Naive B cell (primary cell): ENCODE data around the gene SERPINE2. TPM values are rescaled to one million over a fixed set of nuclear protein-coding genes. Genes with fewer than 3 reads are reported as not detected.
"Not testable (repeated sequence)": the region's sequence is repeated elsewhere in the genome, so short reads cannot be mapped to it uniquely, and the experiment has no call there.

Experiments
- ATAC-seq, 2 donors: fragments of 150-1000 bp; cut with Tn5 transposase; 2 replicates each; pipeline ENCODE4 v1.10.0; 2021; ENCODE audit warnings: low read depth in 2 of 2, mild to moderate bottlenecking in 2 of 2, moderate library complexity in 2 of 2
- DNase-seq: peaks from one replicate; pipeline ENCODE4 v3.0.0; 2022
- H3K27ac Mint-ChIP-seq, 6 donors: one replicate each; pipeline ENCODE4 v1.8.0; 2020 to 2022; ENCODE audit warnings: mild to moderate bottlenecking in 6 of 6, mixed read lengths in 6 of 6, moderate library complexity in 5 of 6, inconsistent platforms in 2 of 6
- H3K27me3 Mint-ChIP-seq, 3 donors: one replicate each; pipeline ENCODE4 v1.8.0; 2021 to 2022; ENCODE audit warnings: mixed read lengths in 3 of 3, mild to moderate bottlenecking in 1 of 3
- H3K36me3 Mint-ChIP-seq, 2 donors: one replicate each; pipeline ENCODE4 v1.8.0; 2020 to 2022; ENCODE audit warnings: mixed read lengths in 2 of 2, inconsistent platforms in 1 of 2, mild to moderate bottlenecking in 1 of 2
- H3K4me1 Mint-ChIP-seq, 3 donors: one replicate each; pipeline ENCODE4 v1.8.0; 2020 to 2022; ENCODE audit warnings: mixed read lengths in 3 of 3, inconsistent platforms in 1 of 3, mild to moderate bottlenecking in 1 of 3, moderate library complexity in 1 of 3
- H3K4me3 Mint-ChIP-seq, 8 donors: one replicate each; pipeline ENCODE4 v1.8.0; 2020 to 2022; ENCODE audit warnings: mild to moderate bottlenecking in 8 of 8, mixed read lengths in 8 of 8, moderate library complexity in 8 of 8, inconsistent platforms in 2 of 8
- H3K9me3 Mint-ChIP-seq, 7 donors: one replicate each; pipeline ENCODE4 v1.8.0; 2020 to 2022; ENCODE audit warnings: mixed read lengths in 7 of 7, mild to moderate bottlenecking in 5 of 7, inconsistent platforms in 2 of 7, moderate library complexity in 1 of 7
- polyA plus RNA-seq, 6 donors: library from polyadenylated mRNA; unstranded; fragments of 300-500 nt; fragmentation: Illumina TruSeq; gene quantifications; one replicate each; pipeline ENCODE4 v1.2.3, GENCODE V29; 2021; ENCODE audit warnings: low read depth in 6 of 6

The SERPINE2 gene
- polyA plus RNA-seq, 6 donors from 2014 or later, result 1.6 to 6.1 (median 3.4) TPM

DNA sequence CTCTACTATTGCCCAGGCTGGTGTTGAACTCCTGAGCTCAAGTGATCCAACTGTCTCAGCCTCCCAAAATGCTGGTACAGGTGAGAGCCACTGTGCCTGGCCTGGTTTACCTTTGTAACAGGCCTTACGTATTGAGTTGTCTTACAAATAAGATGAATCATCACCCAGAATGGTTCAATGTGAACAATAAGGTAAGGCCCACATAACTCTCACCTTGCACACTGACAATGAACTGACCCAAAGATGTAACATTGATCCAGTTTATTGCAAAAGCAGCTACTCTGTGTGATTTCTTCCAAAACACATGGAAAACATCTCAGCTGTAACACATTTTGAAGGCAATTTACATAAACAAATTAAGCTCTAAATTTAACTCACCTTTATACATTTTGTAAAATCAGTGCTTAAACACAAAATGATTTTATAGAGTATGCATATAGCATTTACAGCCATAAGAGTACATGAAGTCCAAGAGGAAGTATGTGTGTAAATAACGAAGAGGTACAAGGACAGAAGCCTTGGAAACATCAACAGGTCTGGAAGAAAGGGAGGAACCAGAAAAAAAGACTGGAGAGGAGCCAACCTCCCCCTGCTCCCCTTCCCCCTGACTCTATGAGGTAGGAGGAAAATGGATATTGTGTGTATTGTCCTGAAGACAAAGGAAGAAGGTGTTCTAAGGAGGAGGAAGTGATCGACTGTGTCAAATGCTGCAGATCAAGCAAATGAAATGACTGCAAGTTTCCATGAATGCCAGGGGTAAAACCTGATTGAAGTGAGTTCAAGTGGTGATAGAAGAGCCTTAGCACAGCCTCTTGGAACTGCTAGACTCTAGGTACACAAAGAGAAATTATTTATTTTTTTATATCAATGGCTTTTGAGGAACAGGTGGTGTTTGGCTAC lies 88.4 kb downstream of the SERPINE2 start:
- Mint-ChIP-seq H3K9me3 (no peaks in the 10 kb centered on the region), H3K36me3 (no peaks in the 10 kb centered on the region), H3K27me3 (no peaks in the 10 kb centered on the region), H3K27ac (peak overlapping the region in 4 of 6 donors; percentile 59 to 94 (median 82)), H3K4me1 (peaks cover 27 to 51% (median 35%) of the 10 kb centered on the region in 3 donors), H3K4me3 (peak overlapping the region in 7 of 8 donors; percentile 39 to 84 (median 56))
- DNase-seq, result no peak
- ATAC-seq, result no peak

DNA sequence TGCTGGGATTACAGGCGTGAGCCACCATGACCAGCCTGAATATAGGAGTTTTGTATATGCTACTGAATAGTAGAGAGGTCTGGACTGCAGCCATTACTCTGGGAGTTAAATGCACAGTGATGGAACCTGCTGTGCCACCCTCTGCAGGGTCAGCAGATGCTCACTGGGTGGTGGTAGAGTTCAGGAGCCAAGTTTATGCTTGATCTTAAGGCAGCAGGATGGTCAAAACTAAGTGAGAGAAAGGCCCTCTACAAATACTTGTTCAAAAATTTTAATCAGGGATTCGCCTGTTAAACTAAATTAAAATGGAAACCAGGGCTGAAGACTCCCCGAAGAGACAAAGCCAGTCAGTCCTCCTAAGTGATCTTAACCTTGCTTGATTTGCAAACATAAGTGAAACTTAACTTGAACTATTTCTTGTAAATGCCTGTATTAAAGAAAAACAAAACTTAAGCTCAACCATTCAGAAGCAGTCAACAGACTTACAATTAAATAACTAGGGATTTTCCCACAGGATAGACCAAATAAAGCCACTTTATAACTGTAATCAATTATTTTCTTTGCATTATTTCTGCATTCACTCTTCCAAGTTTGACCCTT lies 89.7 kb downstream of the SERPINE2 start:
- no peak for ATAC-seq
- H3K36me3 Mint-ChIP-seq, result no peaks in the 10 kb centered on the region

DNA sequence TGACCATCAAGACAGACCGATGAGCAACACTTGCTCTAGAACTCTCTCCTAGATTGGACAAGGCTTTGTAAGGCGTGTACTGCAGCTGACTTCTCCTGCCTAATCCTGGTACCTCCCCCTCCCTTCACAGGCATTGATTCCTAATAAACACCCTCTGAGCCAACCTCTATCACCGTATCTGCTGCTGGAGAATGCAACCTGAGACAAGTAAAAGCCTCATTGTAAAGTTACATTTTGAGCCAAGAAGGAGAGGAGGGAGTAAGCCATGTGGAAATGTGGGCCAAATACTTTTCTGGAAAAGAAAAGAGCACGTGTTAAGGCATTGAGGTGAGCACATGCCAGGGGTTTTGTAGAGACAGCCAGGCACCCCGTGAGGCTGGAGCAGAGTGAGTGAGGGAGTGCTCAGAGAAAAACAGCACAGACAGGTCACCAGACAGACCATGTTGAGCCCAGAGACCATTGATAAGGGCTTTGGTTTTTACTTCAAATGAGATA lies 91.3 kb downstream of the SERPINE2 start:
- peaks cover 48 to 70% (median 48%) of the 10 kb centered on the region in 3 donors for H3K4me1 Mint-ChIP-seq
- H3K4me3 Mint-ChIP-seq, result peak overlapping the region in 2 of 8 donors; percentile 15 to 95
- no peaks in the 10 kb centered on the region for H3K27me3 Mint-ChIP-seq
- no peaks in the 10 kb centered on the region for H3K36me3 Mint-ChIP-seq
- no peak overlapping the region for H3K27ac Mint-ChIP-seq
- DNase-seq, result no peak
- ATAC-seq, result no peak
- H3K9me3 Mint-ChIP-seq, result no peaks in the 10 kb centered on the region

More for the DNA sequence above, 89.7 kb downstream of the SERPINE2 start:
- Mint-ChIP-seq H3K4me3 (peak overlapping the region in 2 of 8 donors; percentile 19 to 62), H3K27ac (peak overlapping the region in 2 of 6 donors; percentile 44 to 90), H3K4me1 (peaks cover 33 to 56% (median 39%) of the 10 kb centered on the region in 3 donors), H3K9me3 (no peaks in the 10 kb centered on the region), H3K27me3 (no peaks in the 10 kb centered on the region)
- no peak for DNase-seq

DNA sequence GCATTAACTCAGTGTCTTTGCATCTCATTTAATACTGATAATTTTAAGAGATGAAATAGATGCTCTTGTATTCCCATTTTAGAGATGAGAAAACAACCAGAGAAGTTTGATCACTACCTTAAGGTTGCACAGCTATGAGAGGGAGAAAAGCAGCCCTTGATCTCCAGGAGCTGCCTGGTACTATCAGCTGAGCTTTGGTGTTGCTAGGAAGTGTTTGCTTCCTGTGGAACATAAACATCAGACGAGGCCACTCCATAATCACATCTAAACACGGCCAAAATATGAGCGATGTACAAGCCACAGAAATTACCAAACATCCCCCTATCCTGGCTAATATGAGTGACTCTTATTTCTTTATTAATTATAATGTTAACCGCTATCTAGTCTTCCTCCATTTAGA lies 93.3 kb downstream of the SERPINE2 start:
- Mint-ChIP-seq H3K4me1 (peaks cover 39 to 63% (median 49%) of the 10 kb centered on the region in 3 donors), H3K27ac (peak overlapping the region in 5 of 6 donors; percentile 77 to 94 (median 91)), H3K4me3 (peak overlapping the region in 7 of 8 donors; percentile 79 to 95 (median 94)), H3K36me3 (peaks cover 4 to 8% of the 10 kb centered on the region in 2 donors), H3K9me3 (peaks cover 0 to 2% (median 0%) of the 10 kb centered on the region in 7 donors), H3K27me3 (no peaks in the 10 kb centered on the region)
- no peak for ATAC-seq
- DNase-seq, result no peak

DNA sequence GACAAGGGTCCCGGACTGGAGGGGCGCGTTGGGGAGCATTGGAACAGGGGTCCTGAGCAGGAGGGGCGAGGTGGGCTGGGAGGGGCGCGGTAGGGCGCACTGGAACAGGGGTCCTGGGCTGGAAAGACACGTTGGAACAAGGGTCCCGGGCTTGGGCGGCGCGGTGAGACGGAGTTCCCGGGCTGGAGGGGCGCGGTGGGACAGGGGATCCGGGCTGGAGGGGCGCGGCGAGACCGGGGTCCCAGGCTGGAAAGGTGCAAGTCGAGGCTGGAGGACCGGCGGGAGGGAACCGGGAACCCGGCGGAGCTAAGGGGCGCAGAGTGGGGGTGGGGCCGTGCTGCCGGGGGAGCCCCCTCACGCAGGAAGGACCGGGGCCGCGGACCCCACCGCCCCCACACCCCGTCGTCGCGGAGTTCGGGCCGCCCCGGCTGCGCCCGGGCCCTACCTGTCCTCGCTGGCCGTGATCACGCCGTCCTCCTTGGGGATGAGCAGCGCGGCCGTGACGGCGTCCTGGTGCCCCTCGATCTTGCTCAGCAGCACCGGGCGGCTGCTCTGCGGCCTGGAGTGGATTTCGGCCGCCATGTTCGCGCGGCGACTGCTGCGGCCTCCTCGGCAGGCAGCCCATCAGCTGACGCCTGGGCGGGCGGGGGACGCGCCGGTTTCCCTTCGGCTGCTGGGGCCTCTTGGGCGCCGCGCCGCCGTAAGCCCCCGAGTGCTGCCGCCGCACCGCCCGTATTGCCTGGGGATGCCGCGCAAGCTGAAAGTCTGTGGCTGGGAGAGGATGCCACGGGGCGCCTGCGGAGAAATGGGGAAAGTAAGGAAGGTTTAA lies 94.2 kb downstream of the SERPINE2 start, which contains the start of gene WDFY1:
TSS of gene WDFY1 (minus strand) at position 633 of the 829 bp plus-strand sequence. CDS start at position 582, 51 bp downstream.
- ATAC-seq (peak; percentile 95 to 97), DNase-seq (peak; percentile 82)
- Mint-ChIP-seq H3K27ac (peak within 1 kb of the TSS; percentile 82 to 96 (median 94)), H3K4me3 (peak within 1 kb of the TSS; percentile 89 to 98 (median 94)), H3K27me3 (no peaks in the 10 kb centered on the region), H3K36me3 (peaks cover 4 to 8% of the 10 kb centered on the region in 2 donors), H3K4me1 (peaks cover 36 to 58% (median 44%) of the 10 kb centered on the region in 3 donors), H3K9me3 (peaks cover 0 to 2% (median 0%) of the 10 kb centered on the region in 7 donors)

DNA sequence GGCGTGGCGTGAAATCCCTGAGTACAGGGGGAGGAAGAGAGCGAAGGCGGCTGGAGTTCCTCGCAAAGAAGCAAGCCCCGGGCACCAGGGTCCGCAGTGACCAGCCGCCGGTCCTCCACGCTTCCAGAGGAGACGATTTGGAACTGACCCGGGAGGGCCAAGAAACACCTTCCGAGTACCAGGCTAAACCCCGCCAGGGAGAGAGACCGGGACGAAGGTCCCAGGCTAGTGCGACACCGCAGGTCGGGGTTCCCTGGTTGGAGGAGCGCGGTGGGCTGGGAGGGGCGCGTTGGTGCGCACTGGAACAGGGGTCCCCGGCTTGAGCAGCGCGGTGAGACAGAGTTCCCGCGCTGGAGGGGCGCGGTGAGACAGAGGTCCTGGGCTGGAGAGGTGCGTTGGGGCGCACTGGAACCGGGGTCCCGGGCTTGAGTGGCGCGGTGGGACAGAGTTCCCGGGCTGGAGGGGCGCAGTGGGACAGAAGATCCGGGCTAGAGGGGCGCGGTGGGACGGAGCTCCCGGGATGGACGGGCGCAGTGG lies 94.9 kb downstream of the SERPINE2 start:
- peak; percentile 34 for DNase-seq
- H3K27me3 Mint-ChIP-seq, result no peaks in the 10 kb centered on the region
- peak overlapping the region; percentile 88 to 98 (median 94) for H3K4me3 Mint-ChIP-seq
- H3K9me3 Mint-ChIP-seq, result peaks cover 0 to 9% (median 6%) of the 10 kb centered on the region in 7 donors
- H3K4me1 Mint-ChIP-seq, result peaks cover 41 to 58% (median 47%) of the 10 kb centered on the region in 3 donors
- H3K36me3 Mint-ChIP-seq, result peaks cover 8 to 9% of the 10 kb centered on the region in 2 donors
- ATAC-seq, result peak; percentile 17 to 29
- H3K27ac Mint-ChIP-seq, result peak overlapping the region; percentile 72 to 96 (median 92)

DNA sequence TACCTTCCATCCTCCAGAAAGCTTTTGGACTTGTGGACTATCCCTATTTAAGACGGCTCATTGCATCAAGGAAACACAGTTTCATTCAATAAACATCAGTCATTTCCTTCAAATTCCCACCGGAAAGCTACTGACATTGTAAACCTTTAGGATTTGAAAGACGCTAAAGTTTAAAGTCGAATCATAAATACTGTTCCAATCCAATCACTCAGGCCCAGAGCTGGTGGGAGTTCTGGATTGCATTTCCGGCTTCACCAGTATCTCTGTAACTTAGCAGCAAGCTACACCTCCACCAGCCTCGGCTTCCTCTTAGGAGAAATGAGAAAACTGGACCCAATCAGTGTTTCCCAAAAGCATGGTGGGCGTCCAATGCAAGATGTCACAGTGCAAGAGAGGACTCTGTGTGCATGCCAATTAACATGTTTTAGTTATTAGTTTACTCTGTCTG lies 95.5 kb downstream of the SERPINE2 start:
- peak overlapping the region in 4 of 6 donors; percentile 72 to 96 (median 90) for H3K27ac Mint-ChIP-seq
- H3K36me3 Mint-ChIP-seq, result peaks cover 8 to 10% of the 10 kb centered on the region in 2 donors
- DNase-seq (no peak), ATAC-seq (no peak)
- H3K9me3 Mint-ChIP-seq, result peaks cover 0 to 9% (median 8%) of the 10 kb centered on the region in 7 donors
- no peaks in the 10 kb centered on the region for H3K27me3 Mint-ChIP-seq
- peaks cover 40 to 57% (median 52%) of the 10 kb centered on the region in 3 donors for H3K4me1 Mint-ChIP-seq
- peak overlapping the region; percentile 88 to 98 (median 94) for H3K4me3 Mint-ChIP-seq

DNA sequence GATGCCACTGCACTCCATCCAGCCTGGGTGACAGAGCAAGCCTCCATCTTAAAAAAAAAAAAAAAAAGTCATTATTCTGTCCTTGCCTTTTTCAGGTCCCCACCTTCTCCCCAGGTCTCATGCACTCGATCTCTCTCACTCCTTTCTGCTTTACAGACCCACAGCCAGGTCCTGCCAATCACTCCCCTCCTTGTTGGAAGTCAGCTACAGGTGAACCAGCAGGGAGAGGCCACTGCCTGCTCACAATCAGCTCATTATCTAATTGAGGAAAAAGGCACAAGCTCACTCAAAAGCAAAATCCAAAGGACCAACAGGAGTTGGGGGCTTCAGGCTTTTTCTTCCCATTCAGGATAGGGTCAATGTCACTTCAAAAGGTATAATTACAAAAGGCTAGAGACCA lies 96.0 kb downstream of the SERPINE2 start:
- no peak for ATAC-seq
- Mint-ChIP-seq H3K9me3 (peaks cover 0 to 9% (median 8%) of the 10 kb centered on the region in 7 donors), H3K4me1 (peaks cover 38 to 53% (median 52%) of the 10 kb centered on the region in 3 donors), H3K36me3 (peaks cover 8 to 10% of the 10 kb centered on the region in 2 donors), H3K4me3 (peak overlapping the region; percentile 7 to 98 (median 94)), H3K27ac (peak overlapping the region in 4 of 6 donors; percentile 43 to 93 (median 85)), H3K27me3 (no peaks in the 10 kb centered on the region)
- DNase-seq, result no peak

DNA sequence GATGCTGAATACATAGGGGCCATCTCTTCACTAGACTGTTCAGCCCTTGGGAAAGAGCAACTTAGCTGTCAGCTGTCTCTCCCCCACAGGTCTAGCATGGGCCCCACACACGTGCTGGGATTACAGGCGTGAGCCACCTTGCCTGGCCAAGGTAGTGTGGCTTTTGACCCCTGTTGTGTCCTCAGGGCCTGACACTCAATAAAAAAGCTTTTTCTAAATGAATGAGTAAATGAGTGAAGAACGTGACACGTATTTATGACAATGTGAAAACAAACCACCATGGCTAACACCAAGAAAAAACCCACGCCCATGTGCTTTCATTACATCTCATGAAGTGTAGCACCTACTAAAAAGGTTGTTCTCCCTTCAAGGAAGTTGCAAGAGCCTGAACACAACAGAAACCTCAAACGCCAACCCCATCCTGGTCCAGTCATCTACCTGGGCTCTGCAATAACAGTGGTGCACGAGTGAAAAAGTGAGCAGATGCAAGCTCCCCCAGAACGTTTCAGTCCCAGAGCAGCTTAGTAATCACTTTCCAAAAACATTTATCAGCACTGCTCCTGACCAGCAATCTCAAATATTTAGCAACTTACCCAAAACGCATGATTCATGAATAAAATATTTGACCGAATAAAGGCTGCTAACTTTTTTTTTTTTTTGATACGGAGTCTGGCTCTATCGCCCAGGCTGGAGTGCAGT lies 97.4 kb downstream of the SERPINE2 start:
- Mint-ChIP-seq H3K27me3 (no peaks in the 10 kb centered on the region), H3K36me3 (peaks cover 8 to 10% of the 10 kb centered on the region in 2 donors), H3K4me3 (peak overlapping the region in 4 of 8 donors; percentile 26 to 81 (median 56)), H3K27ac (peak overlapping the region in 4 of 6 donors; percentile 66 to 82 (median 77)), H3K9me3 (peaks cover 0 to 9% (median 8%) of the 10 kb centered on the region in 7 donors), H3K4me1 (peaks cover 30 to 58% (median 55%) of the 10 kb centered on the region in 3 donors)
- ATAC-seq (no peak), DNase-seq (no peak)

DNA sequence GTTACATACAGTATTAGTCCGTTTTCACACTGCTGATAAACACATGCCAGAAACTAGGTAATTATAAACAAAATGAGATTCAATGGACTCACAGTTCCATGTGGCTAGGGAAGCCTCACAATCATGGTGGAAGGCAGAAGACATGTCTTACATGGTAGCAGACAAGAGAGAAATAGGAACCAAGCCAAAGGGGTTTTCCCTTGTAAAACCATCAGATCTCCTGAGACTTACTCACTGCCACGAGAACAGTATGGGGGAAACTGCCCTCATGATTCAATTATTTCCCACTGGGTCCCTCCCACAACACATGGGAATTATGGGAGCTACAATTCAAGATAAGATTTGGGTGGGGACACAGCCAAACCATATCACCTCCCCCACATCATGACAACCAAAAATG lies 99.6 kb downstream of the SERPINE2 start:
- peaks cover 30 to 56% (median 51%) of the 10 kb centered on the region in 3 donors for H3K4me1 Mint-ChIP-seq
- not testable (repeated sequence) for H3K9me3 Mint-ChIP-seq, H3K36me3 Mint-ChIP-seq, H3K27me3 Mint-ChIP-seq
- H3K27ac Mint-ChIP-seq, result peak overlapping the region in 3 of 6 donors; percentile 61 to 91 (median 78)
- DNase-seq (peak; percentile 31), ATAC-seq (peak; percentile 80 to 85)
- H3K4me3 Mint-ChIP-seq, result peak overlapping the region in 4 of 8 donors; percentile 5 to 77 (median 34)

DNA sequence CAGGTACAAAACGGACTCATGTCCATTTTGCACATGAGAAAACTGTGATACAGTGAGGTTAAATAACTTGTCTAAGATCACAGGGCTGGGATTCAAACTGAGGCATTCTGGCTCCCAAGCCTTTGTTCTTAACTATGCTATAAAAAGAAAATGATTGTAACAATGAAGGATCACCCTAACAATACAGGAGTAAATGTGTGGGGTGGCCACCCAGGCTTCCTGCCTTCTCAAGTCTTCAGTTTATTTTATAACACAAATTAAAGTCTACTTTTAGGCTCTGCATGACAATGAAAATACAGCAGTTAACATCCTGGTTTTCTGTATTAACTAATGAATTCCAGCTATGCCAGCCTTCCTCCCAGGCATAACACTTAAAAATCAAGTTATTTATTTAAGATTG lies 101.6 kb downstream of the SERPINE2 start:
- H3K27ac Mint-ChIP-seq, result no peak overlapping the region

More for the DNA sequence above, 101.6 kb downstream of the SERPINE2 start:
- DNase-seq (no peak), ATAC-seq (no peak)
- no peaks in the 10 kb centered on the region for H3K27me3 Mint-ChIP-seq
- H3K9me3 Mint-ChIP-seq, result peaks cover 0 to 9% (median 8%) of the 10 kb centered on the region in 7 donors
- H3K4me3 Mint-ChIP-seq, result no peak overlapping the region
- peaks cover 21 to 46% (median 42%) of the 10 kb centered on the region in 3 donors for H3K4me1 Mint-ChIP-seq
- peaks cover 8 to 10% of the 10 kb centered on the region in 2 donors for H3K36me3 Mint-ChIP-seq
